ENCODE data around the gene HSFX4.
"Not testable (repeated sequence)": the region's sequence is repeated elsewhere in the genome, so short reads cannot be mapped to it uniquely, and the experiment has no call there.

- TF ChIP-seq CTCF, POLR2A, EP300 (IDR thresholded peaks at IDR 0.05): not testable (repeated sequence)
Measured at GRCh38 chrX:149927964-149928258, 1.5 kb upstream of the HSFX4 start.
